ENCODE measurements around the gene C11orf97. TPM values are rescaled to one million over a fixed set of nuclear protein-coding genes. Genes with fewer than 3 reads are reported as not detected.
"Not testable (repeated sequence)": the region's sequence is repeated elsewhere in the genome, so short reads cannot be mapped to it uniquely, and the experiment has no call there.

Gene C11orf97
- total RNA-seq, 1 donor from 2014 or later: not detected

DNA sequence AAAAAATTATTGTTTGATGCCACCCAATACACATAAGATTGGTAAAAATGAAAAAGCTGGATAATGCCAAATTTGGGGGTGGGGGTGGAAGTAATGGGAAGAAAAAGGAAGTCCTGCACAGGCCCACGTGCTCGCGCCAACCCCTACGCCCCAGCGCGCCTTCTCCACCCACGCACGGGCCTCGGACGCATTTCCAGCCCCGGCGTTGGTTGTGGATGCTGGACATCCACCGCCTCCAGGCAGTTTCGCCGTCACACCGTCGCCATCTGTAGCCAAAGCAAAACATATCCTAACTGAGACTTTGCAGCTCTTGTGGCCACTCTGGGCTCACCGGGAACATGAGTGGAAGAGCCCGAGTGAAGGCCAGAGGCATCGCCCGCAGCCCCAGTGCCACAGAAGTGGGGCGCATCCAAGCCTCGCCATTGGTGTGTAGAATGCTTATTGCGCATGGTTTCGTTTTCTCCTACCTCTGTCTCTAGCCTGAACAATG is 55.0 kb downstream of the C11orf97 start, which contains the start of gene PIWIL4:
PIWIL4 (plus strand) TSS at position 188 of the 490 bp plus-strand sequence; CDS start at position 339, 151 bp downstream.
- H3K36me3 Mint-ChIP-seq (ENCODE audit: low read depth, unreplicated experiment): no peaks in the 10 kb centered on the region
- no peaks in the 10 kb centered on the region for H3K27me3 Mint-ChIP-seq (ENCODE audit: unreplicated experiment)
- DNase-seq (ENCODE audit: low spot score): no peak
- no peak within 1 kb of the TSS for H3K27ac Mint-ChIP-seq (ENCODE audit: unreplicated experiment)
- TF ChIP-seq, protein P1, sequence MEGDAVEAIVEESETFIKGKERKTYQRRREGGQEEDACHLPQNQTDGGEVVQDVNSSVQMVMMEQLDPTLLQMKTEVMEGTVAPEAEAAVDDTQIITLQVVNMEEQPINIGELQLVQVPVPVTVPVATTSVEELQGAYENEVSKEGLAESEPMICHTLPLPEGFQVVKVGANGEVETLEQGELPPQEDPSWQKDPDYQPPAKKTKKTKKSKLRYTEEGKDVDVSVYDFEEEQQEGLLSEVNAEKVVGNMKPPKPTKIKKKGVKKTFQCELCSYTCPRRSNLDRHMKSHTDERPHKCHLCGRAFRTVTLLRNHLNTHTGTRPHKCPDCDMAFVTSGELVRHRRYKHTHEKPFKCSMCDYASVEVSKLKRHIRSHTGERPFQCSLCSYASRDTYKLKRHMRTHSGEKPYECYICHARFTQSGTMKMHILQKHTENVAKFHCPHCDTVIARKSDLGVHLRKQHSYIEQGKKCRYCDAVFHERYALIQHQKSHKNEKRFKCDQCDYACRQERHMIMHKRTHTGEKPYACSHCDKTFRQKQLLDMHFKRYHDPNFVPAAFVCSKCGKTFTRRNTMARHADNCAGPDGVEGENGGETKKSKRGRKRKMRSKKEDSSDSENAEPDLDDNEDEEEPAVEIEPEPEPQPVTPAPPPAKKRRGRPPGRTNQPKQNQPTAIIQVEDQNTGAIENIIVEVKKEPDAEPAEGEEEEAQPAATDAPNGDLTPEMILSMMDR (IDR thresholded peaks at IDR 0.05; ENCODE audit: unreplicated experiment): no peak
- no peak within 1 kb of the TSS for H3K4me3 Mint-ChIP-seq (ENCODE audit: unreplicated experiment)
- H3K9me3 Mint-ChIP-seq (ENCODE audit: unreplicated experiment): no peaks in the 10 kb centered on the region
- peaks cover 6% of the 10 kb centered on the region for H3K4me1 Mint-ChIP-seq (ENCODE audit: unreplicated experiment)

DNA sequence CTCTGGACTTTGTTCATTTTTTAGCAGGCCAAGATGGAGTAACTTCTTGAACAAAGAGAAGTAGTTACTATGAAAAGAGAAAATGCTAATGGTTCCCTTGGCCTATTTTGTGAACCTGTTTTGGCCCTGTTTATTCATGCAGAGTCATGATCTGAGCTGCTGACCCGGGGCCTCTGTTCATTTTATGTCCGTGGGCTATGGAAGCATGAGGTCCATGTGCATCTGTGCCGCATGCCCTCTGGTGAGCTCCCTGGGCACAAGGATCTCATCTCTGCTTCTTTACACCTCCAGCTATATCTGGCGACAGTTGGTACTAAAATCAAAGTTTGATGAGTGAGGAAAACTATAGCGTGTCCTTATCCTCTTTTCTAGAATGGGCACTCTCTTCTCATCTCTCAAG is 55.9 kb downstream of the C11orf97 start:
- no peaks in the 10 kb centered on the region for H3K9me3 Mint-ChIP-seq (ENCODE audit: unreplicated experiment)
- no peaks in the 10 kb centered on the region for H3K4me1 Mint-ChIP-seq (ENCODE audit: unreplicated experiment)
- TF ChIP-seq, protein P1 (IDR thresholded peaks at IDR 0.05; ENCODE audit: unreplicated experiment): no peak
- no peaks in the 10 kb centered on the region for H3K36me3 Mint-ChIP-seq (ENCODE audit: low read depth, unreplicated experiment)
- H3K4me3 Mint-ChIP-seq (ENCODE audit: unreplicated experiment): no peak overlapping the region
- no peaks in the 10 kb centered on the region for H3K27me3 Mint-ChIP-seq (ENCODE audit: unreplicated experiment)
- DNase-seq (ENCODE audit: low spot score): no peak
- no peak overlapping the region for H3K27ac Mint-ChIP-seq (ENCODE audit: unreplicated experiment)

GRCh38 chr11:94568717-94569116 is 56.5 kb downstream of the C11orf97 start:
- no peak overlapping the region for H3K4me3 Mint-ChIP-seq (ENCODE audit: unreplicated experiment)
- no peaks in the 10 kb centered on the region for H3K4me1 Mint-ChIP-seq (ENCODE audit: unreplicated experiment)
- TF ChIP-seq, protein P1 (IDR thresholded peaks at IDR 0.05; ENCODE audit: unreplicated experiment): no peak
- no peak for DNase-seq (ENCODE audit: low spot score)
- H3K36me3 Mint-ChIP-seq (ENCODE audit: low read depth, unreplicated experiment): no peaks in the 10 kb centered on the region
- H3K27me3 Mint-ChIP-seq (ENCODE audit: unreplicated experiment): no peaks in the 10 kb centered on the region
- H3K9me3 Mint-ChIP-seq (ENCODE audit: unreplicated experiment): no peaks in the 10 kb centered on the region
- H3K27ac Mint-ChIP-seq (ENCODE audit: unreplicated experiment): no peak overlapping the region

DNA sequence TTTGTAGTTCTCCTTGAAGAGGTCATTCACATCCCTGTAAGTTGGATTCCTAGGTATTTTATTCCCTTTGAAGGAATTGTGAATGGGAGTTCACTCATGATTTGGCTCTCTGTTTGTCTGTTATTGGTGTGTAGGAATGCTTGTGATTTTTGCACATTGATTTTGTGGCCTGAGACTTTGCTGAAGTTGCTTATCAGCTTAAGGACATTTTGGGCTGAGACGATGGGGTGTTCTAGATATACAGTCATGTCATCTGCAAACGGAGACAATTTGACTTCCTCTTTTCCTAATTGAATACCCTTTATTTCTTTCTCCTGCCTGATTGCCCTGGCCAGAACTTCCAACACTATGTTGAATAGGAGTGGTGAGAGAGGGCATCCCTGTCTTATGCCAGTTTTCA is 60.7 kb downstream of the C11orf97 start:
- H3K36me3 Mint-ChIP-seq (ENCODE audit: low read depth, unreplicated experiment); DNase-seq (ENCODE audit: low spot score); H3K4me3 Mint-ChIP-seq (ENCODE audit: unreplicated experiment); H3K9me3 Mint-ChIP-seq (ENCODE audit: unreplicated experiment); H3K27me3 Mint-ChIP-seq (ENCODE audit: unreplicated experiment); H3K4me1 Mint-ChIP-seq (ENCODE audit: unreplicated experiment); H3K27ac Mint-ChIP-seq (ENCODE audit: unreplicated experiment): not testable (repeated sequence)

DNA sequence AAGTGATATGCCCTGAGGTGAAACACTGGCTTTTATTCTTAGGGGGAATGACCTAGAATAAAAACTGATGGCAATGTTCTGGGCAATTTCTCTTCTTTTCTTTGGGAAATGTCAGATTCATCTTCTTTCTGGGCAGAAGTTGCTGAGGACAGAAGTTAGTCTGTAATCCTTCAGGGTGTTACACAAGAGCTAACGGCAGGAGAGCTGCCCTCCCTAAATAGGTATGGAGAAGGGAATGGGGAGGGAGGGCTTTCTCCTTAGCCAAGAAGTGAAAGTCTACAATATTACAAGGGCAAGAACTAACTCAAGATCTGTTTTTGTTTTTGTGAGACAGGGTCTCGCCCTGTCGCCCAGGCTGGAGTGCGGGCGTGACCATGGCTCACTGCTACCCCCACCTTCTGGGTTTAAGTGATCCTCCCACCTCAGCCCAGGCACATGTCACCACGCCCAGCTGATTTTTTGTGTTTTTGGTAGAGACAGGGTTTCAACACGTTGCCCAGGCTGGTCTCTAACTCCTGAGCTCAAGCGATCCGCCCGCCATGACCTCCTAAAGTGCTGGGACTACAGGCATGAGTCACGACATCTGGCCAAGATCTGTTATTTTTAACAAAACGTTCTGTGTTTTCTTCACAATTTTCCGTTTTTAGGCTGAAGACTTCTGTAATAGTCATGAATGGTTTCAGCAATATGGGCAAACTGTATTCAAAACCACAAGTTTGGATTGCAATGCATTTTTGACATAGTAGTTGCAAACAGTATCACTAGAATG is 62.1 kb downstream of the C11orf97 start:
- H3K36me3 Mint-ChIP-seq (ENCODE audit: low read depth, unreplicated experiment): no peaks in the 10 kb centered on the region
- H3K27ac Mint-ChIP-seq (ENCODE audit: unreplicated experiment): no peak overlapping the region
- no peak overlapping the region for H3K4me3 Mint-ChIP-seq (ENCODE audit: unreplicated experiment)
- H3K4me1 Mint-ChIP-seq (ENCODE audit: unreplicated experiment): peaks cover 8% of the 10 kb centered on the region
- H3K9me3 Mint-ChIP-seq (ENCODE audit: unreplicated experiment): no peaks in the 10 kb centered on the region
- H3K27me3 Mint-ChIP-seq (ENCODE audit: unreplicated experiment): no peaks in the 10 kb centered on the region
- TF ChIP-seq, protein P1 (IDR thresholded peaks at IDR 0.05; ENCODE audit: unreplicated experiment): no peak
- DNase-seq (ENCODE audit: low spot score): no peak
